ENCODE measurements around the gene CACNA2D3. TPM values are rescaled to one million over a fixed set of nuclear protein-coding genes. Genes with fewer than 3 reads are reported as not detected.

Gene CACNA2D3
- total and polyA plus RNA-seq, 3 experiments from 2014 or later = not detected

GRCh38 chr3:54891540-54891897 lies 769.2 kb downstream of the CACNA2D3 start:
- H3K9me3 ChIP-seq (ENCODE audit: low read length) = no peaks in the 10 kb centered on the region
- no peak overlapping the region for H3K4me3 ChIP-seq (ENCODE audit: low read length)
- Mint-ChIP-seq H3K4me3 (no peak overlapping the region), H3K4me1 (no peaks in the 10 kb centered on the region), H3K27ac (no peak overlapping the region), H3K9me3 (peaks cover 0 to 5% (median 0%) of the 10 kb centered on the region in 5 donors), H3K36me3 (no peaks in the 10 kb centered on the region), H3K27me3 (peaks cover 0 to 1% of the 10 kb centered on the region in 2 donors)
- H3K36me3 ChIP-seq (ENCODE audit: insufficient read depth, low read length) = no peaks in the 10 kb centered on the region
- CTCF ChIA-PET = no interaction called here
- no peaks in the 10 kb centered on the region for H3K4me1 ChIP-seq (ENCODE audit: insufficient read depth, low read length)
- no peak for DNase-seq
- POLR2A ChIA-PET = no interaction called here
- no peak overlapping the region for H3K27ac ChIP-seq (ENCODE audit: low read depth, low read length)
- H3K27me3 ChIP-seq (ENCODE audit: insufficient read depth, low read length, poor library complexity, severe bottlenecking) = no peaks in the 10 kb centered on the region

- no peak overlapping the region for H3K27ac Mint-ChIP-seq
- Histone ChIP-seq H3K9me3 (ENCODE audit: low read length) (no peaks in the 10 kb centered on the region), H3K36me3 (ENCODE audit: insufficient read depth, low read length) (no peaks in the 10 kb centered on the region), H3K27me3 (ENCODE audit: insufficient read depth, low read length, poor library complexity, severe bottlenecking) (no peaks in the 10 kb centered on the region), H3K4me3 (ENCODE audit: low read length) (no peak overlapping the region), H3K27ac (ENCODE audit: low read depth, low read length) (no peak overlapping the region), H3K4me1 (ENCODE audit: insufficient read depth, low read length) (no peaks in the 10 kb centered on the region)
- no peaks in the 10 kb centered on the region for H3K4me1 Mint-ChIP-seq
- H3K4me3 Mint-ChIP-seq = no peak overlapping the region
- H3K36me3 Mint-ChIP-seq = no peaks in the 10 kb centered on the region
- H3K27me3 Mint-ChIP-seq = no peaks in the 10 kb centered on the region
- H3K9me3 Mint-ChIP-seq = peaks cover 0 to 6% (median 0%) of the 10 kb centered on the region in 5 donors
- ChIA-PET CTCF (no interaction called here), POLR2A (no interaction called here)
- DNase-seq = no peak
These were observed 769.8 kb downstream of the CACNA2D3 start for GRCh38 chr3:54892168-54892567.

GRCh38 chr3:54895613-54896012 lies 773.3 kb downstream of the CACNA2D3 start:
- H3K4me1 ChIP-seq (ENCODE audit: insufficient read depth, low read length) = no peaks in the 10 kb centered on the region
- Mint-ChIP-seq H3K4me1 (no peaks in the 10 kb centered on the region), H3K27ac (no peak overlapping the region), H3K9me3 (peaks cover 0 to 6% (median 0%) of the 10 kb centered on the region in 5 donors), H3K27me3 (no peaks in the 10 kb centered on the region), H3K36me3 (no peaks in the 10 kb centered on the region), H3K4me3 (no peak overlapping the region)
- H3K27me3 ChIP-seq (ENCODE audit: insufficient read depth, low read length, poor library complexity, severe bottlenecking) = no peaks in the 10 kb centered on the region
- no peak overlapping the region for H3K27ac ChIP-seq (ENCODE audit: low read depth, low read length)
- H3K9me3 ChIP-seq (ENCODE audit: low read length) = no peaks in the 10 kb centered on the region
- DNase-seq = no peak
- ChIA-PET CTCF (no interaction called here), POLR2A (no interaction called here)
- H3K4me3 ChIP-seq (ENCODE audit: low read length) = no peak overlapping the region
- no peaks in the 10 kb centered on the region for H3K36me3 ChIP-seq (ENCODE audit: insufficient read depth, low read length)

- ChIA-PET POLR2A (no interaction called here), CTCF (no interaction called here)
- Histone ChIP-seq H3K36me3 (ENCODE audit: insufficient read depth, low read length) (no peaks in the 10 kb centered on the region), H3K27me3 (ENCODE audit: insufficient read depth, low read length, poor library complexity, severe bottlenecking) (no peaks in the 10 kb centered on the region), H3K9me3 (ENCODE audit: low read length) (no peaks in the 10 kb centered on the region), H3K27ac (ENCODE audit: low read depth, low read length) (no peak overlapping the region), H3K4me1 (ENCODE audit: insufficient read depth, low read length) (no peaks in the 10 kb centered on the region), H3K4me3 (ENCODE audit: low read length) (no peak overlapping the region)
- Mint-ChIP-seq H3K27me3 (peaks cover 0 to 1% of the 10 kb centered on the region in 2 donors), H3K36me3 (no peaks in the 10 kb centered on the region), H3K9me3 (peaks cover 0 to 11% (median 0%) of the 10 kb centered on the region in 5 donors), H3K27ac (no peak overlapping the region), H3K4me3 (no peak overlapping the region), H3K4me1 (no peaks in the 10 kb centered on the region)
- DNase-seq = no peak
These were observed 774.8 kb downstream of the CACNA2D3 start for GRCh38 chr3:54897028-54897711.

GRCh38 chr3:54899273-54899672 lies 776.9 kb downstream of the CACNA2D3 start:
- Mint-ChIP-seq H3K4me1 (no peaks in the 10 kb centered on the region), H3K36me3 (no peaks in the 10 kb centered on the region), H3K9me3 (peaks cover 0 to 14% (median 4%) of the 10 kb centered on the region in 5 donors), H3K4me3 (no peak overlapping the region), H3K27me3 (peaks cover 0 to 3% of the 10 kb centered on the region in 2 donors), H3K27ac (no peak overlapping the region)
- no peaks in the 10 kb centered on the region for H3K4me1 ChIP-seq (ENCODE audit: insufficient read depth, low read length)
- no peaks in the 10 kb centered on the region for H3K9me3 ChIP-seq (ENCODE audit: low read length)
- H3K4me3 ChIP-seq (ENCODE audit: low read length) = no peak overlapping the region
- POLR2A ChIA-PET = no interaction called here
- no peak for DNase-seq
- H3K27ac ChIP-seq (ENCODE audit: low read depth, low read length) = no peak overlapping the region
- CTCF ChIA-PET = no interaction called here
- H3K27me3 ChIP-seq (ENCODE audit: insufficient read depth, low read length, poor library complexity, severe bottlenecking) = no peaks in the 10 kb centered on the region
- H3K36me3 ChIP-seq (ENCODE audit: insufficient read depth, low read length) = no peaks in the 10 kb centered on the region

- Mint-ChIP-seq H3K27me3 (peaks cover 0 to 3% of the 10 kb centered on the region in 2 donors), H3K9me3 (peaks cover 0 to 12% (median 3%) of the 10 kb centered on the region in 5 donors), H3K36me3 (no peaks in the 10 kb centered on the region), H3K4me1 (no peaks in the 10 kb centered on the region), H3K4me3 (no peak overlapping the region), H3K27ac (peak overlapping the region in 1 of 8 donors; percentile 24)
- H3K27me3 ChIP-seq (ENCODE audit: insufficient read depth, low read length, poor library complexity, severe bottlenecking) = no peaks in the 10 kb centered on the region
- POLR2A ChIA-PET = no interaction called here
- no peaks in the 10 kb centered on the region for H3K9me3 ChIP-seq (ENCODE audit: low read length)
- H3K27ac ChIP-seq (ENCODE audit: low read depth, low read length) = no peak overlapping the region
- CTCF ChIA-PET = no interaction called here
- no peaks in the 10 kb centered on the region for H3K36me3 ChIP-seq (ENCODE audit: insufficient read depth, low read length)
- no peak overlapping the region for H3K4me3 ChIP-seq (ENCODE audit: low read length)
- no peak for DNase-seq
- no peaks in the 10 kb centered on the region for H3K4me1 ChIP-seq (ENCODE audit: insufficient read depth, low read length)
These were observed 778.7 kb downstream of the CACNA2D3 start for GRCh38 chr3:54900838-54901591.

- Histone ChIP-seq H3K4me1 (ENCODE audit: insufficient read depth, low read length) (no peaks in the 10 kb centered on the region), H3K27ac (ENCODE audit: low read depth, low read length) (no peak overlapping the region), H3K9me3 (ENCODE audit: low read length) (no peaks in the 10 kb centered on the region), H3K27me3 (ENCODE audit: insufficient read depth, low read length, poor library complexity, severe bottlenecking) (no peaks in the 10 kb centered on the region), H3K36me3 (ENCODE audit: insufficient read depth, low read length) (no peaks in the 10 kb centered on the region), H3K4me3 (ENCODE audit: low read length) (no peak overlapping the region)
- no peak for DNase-seq
- Mint-ChIP-seq H3K4me1 (no peaks in the 10 kb centered on the region), H3K4me3 (no peak overlapping the region), H3K36me3 (no peaks in the 10 kb centered on the region), H3K27me3 (peaks cover 0 to 3% of the 10 kb centered on the region in 2 donors), H3K9me3 (peaks cover 0 to 11% (median 3%) of the 10 kb centered on the region in 5 donors), H3K27ac (no peak overlapping the region)
- ChIA-PET CTCF (no interaction called here), POLR2A (no interaction called here)
These were observed 779.7 kb downstream of the CACNA2D3 start for GRCh38 chr3:54901906-54902685.

- H3K9me3 Mint-ChIP-seq = peaks cover 0 to 11% (median 3%) of the 10 kb centered on the region in 5 donors
These were observed 783.0 kb downstream of the CACNA2D3 start for GRCh38 chr3:54905261-54905888.

More at GRCh38 chr3:54905261-54905888, 783.0 kb downstream of the CACNA2D3 start:
- no peaks in the 10 kb centered on the region for H3K36me3 Mint-ChIP-seq
- ChIA-PET POLR2A (no interaction called here), CTCF (no interaction called here)
- Histone ChIP-seq H3K27me3 (ENCODE audit: insufficient read depth, low read length, poor library complexity, severe bottlenecking) (no peaks in the 10 kb centered on the region), H3K9me3 (ENCODE audit: low read length) (no peaks in the 10 kb centered on the region), H3K4me1 (ENCODE audit: insufficient read depth, low read length) (no peaks in the 10 kb centered on the region), H3K27ac (ENCODE audit: low read depth, low read length) (no peak overlapping the region), H3K4me3 (ENCODE audit: low read length) (no peak overlapping the region), H3K36me3 (ENCODE audit: insufficient read depth, low read length) (no peaks in the 10 kb centered on the region)
- DNase-seq = no peak
- H3K27me3 Mint-ChIP-seq = peaks cover 0 to 3% of the 10 kb centered on the region in 2 donors
- no peak overlapping the region for H3K27ac Mint-ChIP-seq
- no peak overlapping the region for H3K4me3 Mint-ChIP-seq
- no peaks in the 10 kb centered on the region for H3K4me1 Mint-ChIP-seq

Measured in CD8-positive, alpha-beta memory T cell (primary cell).